ENCODE measurements around the gene HEATR9.

The HEATR9 gene

GRCh38 chr17:35867574-35867973 lies 1.1 kb downstream of the HEATR9 start:
- FAIRE-seq = no peak

GRCh38 chr17:35866341-35866950 lies 2.2 kb downstream of the HEATR9 start:
- DNase-seq (ENCODE audit: extremely low spot score, insufficient read length, low read depth) (no peak), FAIRE-seq (no peak)

More at GRCh38 chr17:35867574-35867973, 1.1 kb downstream of the HEATR9 start:
- DNase-seq (ENCODE audit: extremely low spot score, insufficient read length, low read depth) = no peak

GRCh38 chr17:35865412-35866340 lies 3.0 kb downstream of the HEATR9 start:
- DNase-seq (ENCODE audit: extremely low spot score, insufficient read length, low read depth) = no peak
- FAIRE-seq = no peak

GRCh38 chr17:35864853-35865252 lies 3.8 kb downstream of the HEATR9 start:
- DNase-seq (ENCODE audit: extremely low spot score, insufficient read length, low read depth) (no peak), FAIRE-seq (no peak)

- no peak for DNase-seq (ENCODE audit: extremely low spot score, insufficient read length, low read depth)
- FAIRE-seq = no peak
Measured at GRCh38 chr17:35856603-35857002, 12.1 kb downstream of the HEATR9 start.

- no peak for FAIRE-seq
Measured at GRCh38 chr17:35855965-35856364, 12.7 kb downstream of the HEATR9 start.

GRCh38 chr17:35849469-35850348 lies 19.0 kb downstream of the HEATR9 start:
- FAIRE-seq = no peak
- DNase-seq (ENCODE audit: extremely low spot score, insufficient read length, low read depth) = peak; percentile 35

More at GRCh38 chr17:35855965-35856364, 12.7 kb downstream of the HEATR9 start:
- no peak for DNase-seq (ENCODE audit: extremely low spot score, insufficient read length, low read depth)

GRCh38 chr17:35847633-35848373 lies 20.9 kb downstream of the HEATR9 start:
- DNase-seq (ENCODE audit: extremely low spot score, insufficient read length, low read depth) (no peak), FAIRE-seq (no peak)

GRCh38 chr17:35847006-35847405 lies 21.7 kb downstream of the HEATR9 start:
- no peak for FAIRE-seq
- DNase-seq (ENCODE audit: extremely low spot score, insufficient read length, low read depth) = no peak

- DNase-seq (ENCODE audit: extremely low spot score, insufficient read length, low read depth) (no peak), FAIRE-seq (no peak)
Measured at GRCh38 chr17:35846055-35846809, 22.5 kb downstream of the HEATR9 start.

GRCh38 chr17:35844547-35844946 lies 24.1 kb downstream of the HEATR9 start:
- FAIRE-seq = no peak
- no peak for DNase-seq (ENCODE audit: extremely low spot score, insufficient read length, low read depth)

GRCh38 chr17:35843698-35844097 lies 25.0 kb downstream of the HEATR9 start:
- FAIRE-seq (no peak), DNase-seq (ENCODE audit: extremely low spot score, insufficient read length, low read depth) (no peak)

- no peak for DNase-seq (ENCODE audit: extremely low spot score, insufficient read length, low read depth)
- no peak for FAIRE-seq
Measured at GRCh38 chr17:35842239-35842638, 26.5 kb downstream of the HEATR9 start.

GRCh38 chr17:35841505-35841904 lies 27.2 kb downstream of the HEATR9 start:
- DNase-seq (ENCODE audit: extremely low spot score, insufficient read length, low read depth) = no peak
- FAIRE-seq = no peak

GRCh38 chr17:35841101-35841500 lies 27.6 kb downstream of the HEATR9 start:
- no peak for DNase-seq (ENCODE audit: extremely low spot score, insufficient read length, low read depth)
- no peak for FAIRE-seq

GRCh38 chr17:35825206-35825605 lies 43.5 kb downstream of the HEATR9 start:
- FAIRE-seq = no peak
- no peak for DNase-seq (ENCODE audit: extremely low spot score, insufficient read length, low read depth)

- no peak for FAIRE-seq
- DNase-seq (ENCODE audit: extremely low spot score, insufficient read length, low read depth) = no peak
Measured at GRCh38 chr17:35821308-35821707, 47.4 kb downstream of the HEATR9 start.

- DNase-seq (ENCODE audit: extremely low spot score, insufficient read length, low read depth) (no peak), FAIRE-seq (no peak)
Measured at GRCh38 chr17:35819455-35819854, 49.2 kb downstream of the HEATR9 start.

GRCh38 chr17:35817196-35817595 lies 51.5 kb downstream of the HEATR9 start:
- DNase-seq (ENCODE audit: extremely low spot score, insufficient read length, low read depth) = no peak
- FAIRE-seq = no peak

All from GM18507 (cell line).